Measurements from ENCODE around the gene MRPL47.

Gene MRPL47

DNA sequence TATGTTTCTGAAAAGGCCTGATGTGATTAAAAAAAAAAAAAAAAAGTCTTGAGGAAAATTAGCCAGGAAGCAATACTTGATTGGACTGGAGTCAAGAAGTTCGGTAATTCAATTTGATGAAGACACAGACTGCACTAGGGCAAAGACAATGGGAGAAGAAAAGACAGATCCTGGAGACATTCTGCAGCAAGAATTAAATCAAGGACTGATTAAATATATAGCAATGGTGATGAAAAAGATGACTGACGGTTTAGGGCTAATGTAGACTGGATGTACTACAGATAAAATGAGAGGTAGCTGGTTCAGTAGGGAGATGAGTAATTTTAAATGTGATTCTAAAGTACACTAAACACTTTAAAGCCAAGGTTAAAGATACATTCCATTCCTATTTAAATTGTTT, 13.8 kb downstream of the MRPL47 start:
- no peak for DNase-seq (ENCODE audit: low spot score)

DNA sequence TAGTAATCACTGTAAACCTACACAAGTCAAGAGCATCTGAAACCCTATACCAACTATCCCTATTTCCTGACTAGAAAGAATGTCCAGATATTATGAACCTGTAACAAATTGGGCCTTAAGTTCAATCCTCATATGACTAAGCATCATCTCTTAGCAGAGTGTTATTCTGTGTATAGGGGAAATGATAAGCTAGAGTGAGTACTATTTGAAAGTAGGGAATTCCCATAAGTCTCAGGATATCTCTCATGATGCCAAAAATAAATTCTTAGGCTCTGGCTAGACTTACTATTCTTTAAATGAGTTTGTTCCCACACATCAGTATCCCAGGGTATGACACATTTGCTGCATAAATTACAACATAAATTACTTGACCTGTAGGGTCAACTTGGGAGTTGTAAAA, 15.3 kb downstream of the MRPL47 start:
- DNase-seq (ENCODE audit: low spot score), result no peak

DNA sequence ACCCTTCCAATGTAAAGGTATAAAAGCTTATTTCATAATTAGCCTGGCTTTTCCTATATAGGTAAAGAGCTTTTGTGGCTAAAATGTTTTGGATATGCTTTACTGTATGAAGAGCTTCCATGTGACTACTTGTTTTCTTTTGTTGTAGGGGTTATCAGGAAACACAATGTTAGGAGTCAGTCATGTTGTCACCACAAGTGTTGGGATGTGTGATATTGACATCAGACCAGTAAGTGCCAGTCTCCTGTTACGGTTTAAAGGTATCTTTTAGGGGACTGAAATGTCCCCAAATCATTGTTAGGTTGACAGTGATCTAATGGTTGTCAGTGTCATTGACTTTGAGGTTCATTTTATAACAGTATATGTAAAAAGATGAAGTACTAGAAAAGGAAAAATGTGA, 23.4 kb downstream of the MRPL47 start:
- no peak for DNase-seq (ENCODE audit: low spot score)

DNA sequence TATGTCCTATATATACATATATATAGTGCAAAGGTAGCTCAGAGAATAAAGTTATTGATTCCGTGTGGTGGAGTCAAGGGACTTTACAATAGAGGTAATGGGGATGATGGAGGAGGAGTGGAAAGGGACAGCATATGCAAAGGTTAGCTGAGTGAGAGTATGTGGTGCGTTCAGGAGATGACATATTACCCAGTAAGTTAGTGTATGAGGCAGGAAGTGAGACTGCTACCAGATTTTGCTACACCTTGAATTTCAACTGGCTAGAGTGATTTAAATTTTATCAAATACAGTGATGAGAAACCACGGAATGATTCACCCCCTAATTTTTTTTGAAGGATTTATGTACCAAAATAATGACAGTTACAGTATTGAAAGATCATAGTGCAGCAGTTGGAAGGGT, 38.9 kb downstream of the MRPL47 start:
- no peak for DNase-seq (ENCODE audit: low spot score)

DNA sequence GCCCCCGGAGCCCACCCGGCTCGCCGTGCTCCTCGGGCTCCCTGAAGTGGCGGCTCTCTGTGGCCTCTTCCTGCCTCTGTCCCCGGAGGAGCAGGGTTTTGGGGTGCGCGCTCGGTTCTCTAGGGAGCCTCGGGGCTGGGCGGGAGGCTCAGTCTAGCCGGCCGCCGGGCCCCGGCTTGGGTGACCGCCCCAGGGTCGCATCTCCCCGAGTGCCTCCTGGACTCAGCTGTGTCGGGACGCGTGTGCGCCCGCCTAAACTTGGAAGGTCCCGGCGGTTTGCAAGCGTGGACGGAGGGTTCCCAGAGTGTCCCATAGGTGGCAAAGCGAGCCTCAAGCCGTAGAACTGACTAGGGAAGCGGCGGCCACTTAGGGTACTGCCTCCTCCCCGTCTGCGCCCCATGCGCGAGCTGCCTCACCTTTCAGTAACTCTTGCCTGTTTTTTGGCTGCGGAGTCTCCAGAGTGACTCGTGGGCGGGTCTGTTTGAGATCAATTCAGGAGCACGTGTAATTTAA, 41.1 kb downstream of the MRPL47 start:
- peak; percentile 93 for DNase-seq (ENCODE audit: low spot score)

DNA sequence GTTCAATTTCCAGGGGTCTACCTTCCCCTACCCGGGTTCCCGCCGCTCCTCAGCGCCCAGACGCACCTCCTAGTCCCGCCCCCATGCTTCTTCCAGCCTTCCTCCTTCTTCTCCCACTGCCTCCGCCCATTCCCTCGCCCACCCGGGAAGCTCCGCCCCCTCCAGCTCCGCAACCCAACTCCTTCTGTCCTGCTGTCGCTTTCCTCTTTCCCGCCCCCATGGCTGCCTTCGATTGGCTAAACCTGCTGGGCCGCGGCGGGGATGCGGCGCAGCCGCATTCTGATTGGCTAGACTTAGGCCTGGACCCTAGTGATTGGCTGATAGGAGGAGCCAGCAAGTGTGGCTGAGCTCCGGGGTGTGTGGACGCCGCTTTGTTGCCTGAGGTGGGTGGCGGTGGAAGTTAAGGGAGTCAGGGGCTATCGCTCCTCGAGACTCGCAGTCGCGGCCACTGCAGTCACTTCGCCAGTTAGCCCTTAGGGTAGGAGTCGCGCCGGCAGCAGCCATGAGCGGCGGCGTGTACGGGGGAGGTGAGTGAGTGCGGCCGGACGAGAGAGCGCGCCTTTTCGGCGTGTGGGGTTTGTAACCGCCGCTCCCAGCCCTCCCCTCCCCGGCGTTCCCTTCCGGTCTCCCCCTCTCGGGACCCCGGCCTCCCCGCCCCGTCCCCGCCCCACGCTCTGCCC, 41.7 kb downstream of the MRPL47 start, which contains the start of gene ACTL6A:
ACTL6A (plus strand) TSS at position 336 of the 680 bp plus-strand sequence; CDS start at position 503, 167 bp downstream.
- DNase-seq (ENCODE audit: low spot score), result peak; percentile 99

DNA sequence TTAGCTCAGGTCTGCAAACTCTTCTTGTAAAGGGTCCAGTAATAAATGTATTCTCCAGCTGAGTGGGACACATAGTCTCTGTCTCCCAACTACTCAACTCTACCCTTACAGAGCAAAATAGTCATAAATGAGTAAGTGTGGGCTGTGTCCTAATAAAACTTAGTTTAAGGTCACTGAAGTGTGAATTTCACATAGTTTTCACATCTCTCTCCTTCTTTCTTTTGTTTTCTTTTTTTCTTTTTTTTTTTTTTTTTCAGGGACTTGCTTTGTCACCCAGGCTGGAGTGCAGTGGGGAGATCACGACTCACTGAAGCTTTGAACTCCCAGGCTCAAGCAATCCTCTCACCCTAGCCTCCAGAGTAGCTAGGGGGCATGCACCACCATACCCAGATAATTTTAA, 43.6 kb downstream of the MRPL47 start:
- DNase-seq (ENCODE audit: low spot score), result no peak

DNA sequence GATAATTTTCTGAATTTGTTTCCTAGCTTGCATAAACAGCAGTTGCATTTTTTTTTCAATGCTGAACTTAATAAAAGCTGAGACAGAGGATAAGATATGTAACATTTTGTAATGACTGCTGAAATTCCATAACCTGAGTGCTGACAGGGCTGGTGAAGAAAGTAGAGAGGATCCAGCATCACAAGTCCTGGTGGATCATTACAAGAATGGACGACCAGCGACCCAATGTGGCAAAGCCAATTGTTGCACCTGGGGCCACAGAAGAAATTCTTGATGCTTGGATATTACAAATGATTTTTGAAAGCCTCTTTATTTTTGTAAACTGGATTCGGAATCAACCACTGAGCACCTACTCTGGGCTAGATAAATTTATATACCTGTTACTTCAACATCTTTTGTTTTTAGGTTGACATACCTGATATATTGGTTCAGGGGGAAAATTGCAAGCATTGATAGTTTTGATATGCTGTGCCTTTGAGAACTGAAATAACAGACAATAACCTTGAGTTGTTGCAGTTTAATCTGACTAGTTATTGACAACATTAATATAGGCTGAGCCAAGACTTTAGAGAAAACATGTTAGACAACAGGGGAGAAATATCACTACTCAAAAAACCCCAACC, 45.6 kb downstream of the MRPL47 start:
- DNase-seq (ENCODE audit: low spot score), result peak; percentile 68

DNA sequence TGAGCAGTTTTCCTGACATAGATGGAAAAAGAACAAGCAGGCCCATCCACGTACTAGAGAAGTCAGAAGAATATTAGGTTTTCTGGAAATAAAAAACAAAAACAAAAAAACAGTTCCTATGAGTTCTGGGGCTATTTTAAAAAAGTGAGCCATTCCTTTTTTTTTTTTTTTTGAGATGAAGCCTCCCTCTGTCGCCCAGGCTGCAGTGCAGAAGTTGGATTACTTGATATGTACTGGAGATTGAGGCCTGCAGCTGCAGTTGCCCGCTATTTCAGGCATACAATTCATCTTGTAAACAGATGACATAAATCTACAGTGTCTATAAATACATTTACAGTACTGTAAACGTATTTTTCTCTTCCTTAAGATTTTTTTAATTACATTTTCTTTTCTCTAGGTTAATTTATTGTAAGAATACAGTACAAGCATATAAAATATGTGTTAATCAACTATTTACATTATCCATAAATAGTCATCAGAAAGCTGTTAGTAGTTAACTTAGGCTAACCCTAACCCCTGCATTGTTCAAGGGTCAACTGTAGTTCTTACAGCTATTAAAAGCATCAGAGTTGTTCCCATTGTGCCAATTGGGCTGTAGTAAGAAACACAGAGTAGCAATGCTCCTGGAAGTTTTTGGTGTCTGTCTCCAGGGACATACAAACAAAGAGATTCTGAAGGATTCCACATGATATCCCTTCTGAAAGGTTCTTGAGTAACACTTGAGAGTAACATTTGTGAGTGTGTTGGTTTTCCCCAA, 52.9 kb downstream of the MRPL47 start:
- DNase-seq (ENCODE audit: low spot score), result no peak

DNA sequence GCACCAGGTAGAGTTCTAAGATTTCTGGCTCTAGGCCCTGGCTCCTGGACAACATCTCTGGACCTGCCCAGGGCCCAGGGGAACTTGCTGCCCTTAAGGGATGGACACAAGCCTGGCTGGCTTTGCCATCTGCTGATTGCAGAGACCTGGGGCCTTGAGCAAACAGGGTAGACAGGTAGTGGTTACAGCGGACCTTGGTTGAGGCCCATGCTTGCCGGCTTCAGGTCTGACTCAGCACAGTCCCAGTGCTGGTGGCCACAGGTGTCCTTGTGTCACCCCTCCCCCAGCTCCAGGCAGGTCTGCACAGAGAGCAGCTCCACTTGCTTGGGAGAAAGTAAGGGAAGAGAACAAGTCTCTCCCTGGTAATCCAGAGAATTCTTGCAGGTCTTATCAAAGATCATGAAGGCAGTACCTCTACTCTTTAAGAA, 57.6 kb downstream of the MRPL47 start:
- peak; percentile 46 for DNase-seq (ENCODE audit: low spot score)

DNA sequence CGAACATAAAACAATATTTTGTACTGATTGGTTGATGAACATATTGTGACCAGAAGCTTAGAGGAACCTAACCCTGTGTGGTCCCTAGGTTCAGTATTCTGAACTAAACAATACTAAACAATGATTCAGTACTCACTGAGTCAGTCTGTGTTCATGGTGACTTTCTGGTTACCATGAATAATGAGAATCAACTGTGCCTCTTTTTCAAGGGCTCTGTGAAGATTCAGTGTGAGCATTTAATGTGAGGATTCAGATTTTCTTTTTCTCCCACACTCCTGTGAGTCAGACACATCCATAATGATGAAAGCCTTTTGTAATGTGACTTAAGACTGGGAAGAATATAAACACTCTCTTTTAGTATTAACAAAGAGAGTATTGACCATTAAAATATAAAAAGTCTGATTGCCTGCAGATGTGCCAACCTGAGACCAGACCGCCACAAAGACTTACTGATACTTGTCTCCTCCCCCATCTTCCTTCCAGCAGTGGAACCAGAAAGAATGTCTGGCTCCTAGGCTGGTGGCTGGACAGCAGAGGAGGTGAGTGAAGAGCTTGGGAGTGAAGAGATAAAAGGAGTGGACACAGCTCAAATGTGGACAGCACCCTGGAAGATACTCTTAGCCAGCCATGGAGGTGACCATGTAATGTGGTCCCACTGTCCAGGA, 59.3 kb downstream of the MRPL47 start:
- DNase-seq (ENCODE audit: low spot score), result peak; percentile 22

DNA sequence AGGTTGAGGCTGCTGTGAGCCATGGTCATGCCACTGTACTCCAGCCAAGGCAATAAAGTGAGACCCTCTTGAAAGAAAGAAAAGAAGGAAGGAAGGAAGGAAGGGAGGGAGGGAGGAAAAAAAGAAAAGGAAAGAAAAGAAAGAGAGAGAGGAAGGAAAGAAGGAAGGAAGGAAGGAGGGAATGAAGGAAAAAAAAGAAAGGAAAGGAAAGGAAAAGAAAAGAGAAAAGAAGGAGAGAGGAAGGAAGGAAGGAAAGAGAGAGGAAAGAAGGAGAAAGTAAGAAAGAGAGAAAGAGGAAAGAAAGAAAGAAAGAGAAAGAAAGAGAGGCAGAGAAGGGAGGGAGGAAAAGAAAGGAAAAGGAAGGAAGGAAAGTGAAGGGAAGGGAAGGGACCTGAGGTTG, 62.1 kb downstream of the MRPL47 start:
- no peak for DNase-seq (ENCODE audit: low spot score)

DNA sequence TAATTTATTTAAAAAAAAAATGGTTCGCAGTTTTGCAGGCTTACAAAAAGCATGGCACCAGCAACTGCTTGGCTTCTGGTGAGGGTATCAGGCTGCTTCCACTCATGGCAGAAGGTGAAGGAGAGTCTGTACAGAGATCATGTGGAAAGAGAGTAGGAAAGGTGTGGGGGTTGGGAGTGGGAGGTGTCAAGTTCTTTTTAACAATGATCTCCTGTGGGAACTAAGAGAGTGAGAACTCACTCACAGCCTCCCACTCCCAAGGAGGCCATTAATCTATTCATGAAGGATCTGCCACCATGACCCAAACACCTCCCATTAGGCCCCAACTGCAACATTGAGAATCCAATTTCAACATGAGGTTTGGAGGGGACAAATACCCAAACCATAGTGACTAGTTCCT, 62.8 kb downstream of the MRPL47 start:
- DNase-seq (ENCODE audit: low spot score), result no peak

DNA sequence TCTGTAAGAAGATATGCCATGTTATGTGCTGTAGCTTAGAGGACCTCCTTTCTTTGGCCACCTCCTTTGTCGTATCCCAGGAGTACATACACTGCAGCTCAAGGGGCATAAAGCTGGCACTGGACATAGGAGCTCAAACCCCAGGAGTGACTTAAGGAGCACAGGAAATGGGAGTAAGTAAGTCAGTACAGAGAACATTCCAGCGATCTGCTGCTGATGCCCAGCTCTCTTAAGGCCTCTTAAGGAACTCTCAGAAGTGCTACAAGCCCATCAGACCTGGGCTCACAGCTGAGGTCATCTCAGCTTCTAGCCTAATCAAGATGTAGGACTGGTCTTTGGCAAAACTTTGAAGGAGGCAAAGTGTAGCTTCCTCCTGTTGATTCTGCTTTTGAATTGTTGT, 63.3 kb downstream of the MRPL47 start:
- no peak for DNase-seq (ENCODE audit: low spot score)

Data from SW480 (cell line).